GM19468 (cell line): ENCODE data around the gene LIPE.

Source experiments
- ATAC-seq: cut with Tn5 transposase; IDR thresholded peaks from one replicate; pipeline ENCODE4 v1.9.1; 2021; ENCODE audit warnings: mild to moderate bottlenecking, moderate library complexity, moderate number of reproducible peaks; ENCODE audit not compliant: unreplicated experiment; ENCODE audit errors: extremely low read depth

LIPE gene

GRCh38 chr19:42389899-42390298, 37.3 kb downstream of the LIPE start, which contains the start of gene CNFN:
CNFN (minus strand) TSS chr19:42390297; CDS start chr19:42389037, 1,260 bp downstream.
- no peak for ATAC-seq

- no peak for ATAC-seq
Observed at GRCh38 chr19:42388851-42389489, 38.2 kb downstream of the LIPE start.

- ATAC-seq, result no peak
Observed at GRCh38 chr19:42386974-42387707, 40.0 kb downstream of the LIPE start.

- no peak for ATAC-seq
Observed at GRCh38 chr19:42380155-42380554, 47.0 kb downstream of the LIPE start.

GRCh38 chr19:42378225-42379215, 48.7 kb downstream of the LIPE start:
- ATAC-seq, result no peak

GRCh38 chr19:42376177-42376555, 51.0 kb downstream of the LIPE start:
- ATAC-seq, result no peak

GRCh38 chr19:42375415-42376176, 51.6 kb downstream of the LIPE start:
- no peak for ATAC-seq

GRCh38 chr19:42374826-42375376, 52.3 kb downstream of the LIPE start:
- no peak for ATAC-seq

GRCh38 chr19:42370626-42371175, 56.5 kb downstream of the LIPE start:
- no peak for ATAC-seq

- no peak for ATAC-seq
Observed at GRCh38 chr19:42370068-42370520, 57.1 kb downstream of the LIPE start.

- no peak for ATAC-seq
Observed at GRCh38 chr19:42369433-42370067, 57.6 kb downstream of the LIPE start.

GRCh38 chr19:42368765-42369164, 58.4 kb downstream of the LIPE start:
- no peak for ATAC-seq

GRCh38 chr19:42368360-42368759, 58.8 kb downstream of the LIPE start:
- no peak for ATAC-seq

GRCh38 chr19:42367929-42368328, 59.3 kb downstream of the LIPE start:
- no peak for ATAC-seq

GRCh38 chr19:42366673-42367072, 60.5 kb downstream of the LIPE start:
- no peak for ATAC-seq

- ATAC-seq, result no peak
Observed at GRCh38 chr19:42363614-42364346, 63.4 kb downstream of the LIPE start.

GRCh38 chr19:42362891-42363440, 64.2 kb downstream of the LIPE start:
- ATAC-seq, result no peak

GRCh38 chr19:42362342-42362741, 64.8 kb downstream of the LIPE start:
- no peak for ATAC-seq
